Heart left ventricle (tissue), 13 donors: ENCODE data around the gene ZNF92.

Experiments
- POLR2A ChIP-seq, 2 donors: fragments of 450-650 bp; IDR thresholded peaks; one replicate each; pipeline ENCODE4 v1.6.1; 2017; ENCODE audit warnings: antibody characterized with exemption in 2 of 2, mild to moderate bottlenecking in 2 of 2, moderate library complexity in 2 of 2
- TF ChIP-seq, protein P1 (sequence below), 12 donors: fragments of 200-600 bp; sonication (generic) in 4 of 12; IDR thresholded peaks; one replicate each; pipeline versions ENCODE4 v1.5.0 to v1.8.0; 2018 to 2022; ENCODE audit warnings: antibody characterized with exemption in 12 of 12, mild to moderate bottlenecking in 5 of 12
- donor health status: ischemic (EF 13 %, LVEDD 7.1; RV severe dilation, severe dysfunction).
- donor health status: DM: no; HTN: yes; CAD: no.
- donor health status: DM: no; HTN: no; CAD: no.
- donor health status: ischemic (EF 25% LVEDD 6.9; RV normal size, moderate dysfunction).
- donor health status: ischemic (EF 25% LVEDD 5.7; RV mildly dilated, moderate dysfunction).
- donor health status: ischemic (EF 35%, LVEDD 5.7; RV mildly dilated, moderate dysfunction).
- donor health status: nonischemic (EF 11% LVEDD 7.7; RV severe dilation, severe dysfunction).
- donor health status: DM: yes; HTN: yes; CAD: no.
- donor health status: PGD.
- donor health status: ischemic (EF 29% LVEDD 5.4; RV normal size, mild dysfunction).
- donor health status: nonischemic (EF 23%, LVEDD 6.1; RV moderate dilation, normal function).

GRCh38 chr7:65441010-65441409 is 67.4 kb downstream of the ZNF92 start:
- TF ChIP-seq, protein P1, sequence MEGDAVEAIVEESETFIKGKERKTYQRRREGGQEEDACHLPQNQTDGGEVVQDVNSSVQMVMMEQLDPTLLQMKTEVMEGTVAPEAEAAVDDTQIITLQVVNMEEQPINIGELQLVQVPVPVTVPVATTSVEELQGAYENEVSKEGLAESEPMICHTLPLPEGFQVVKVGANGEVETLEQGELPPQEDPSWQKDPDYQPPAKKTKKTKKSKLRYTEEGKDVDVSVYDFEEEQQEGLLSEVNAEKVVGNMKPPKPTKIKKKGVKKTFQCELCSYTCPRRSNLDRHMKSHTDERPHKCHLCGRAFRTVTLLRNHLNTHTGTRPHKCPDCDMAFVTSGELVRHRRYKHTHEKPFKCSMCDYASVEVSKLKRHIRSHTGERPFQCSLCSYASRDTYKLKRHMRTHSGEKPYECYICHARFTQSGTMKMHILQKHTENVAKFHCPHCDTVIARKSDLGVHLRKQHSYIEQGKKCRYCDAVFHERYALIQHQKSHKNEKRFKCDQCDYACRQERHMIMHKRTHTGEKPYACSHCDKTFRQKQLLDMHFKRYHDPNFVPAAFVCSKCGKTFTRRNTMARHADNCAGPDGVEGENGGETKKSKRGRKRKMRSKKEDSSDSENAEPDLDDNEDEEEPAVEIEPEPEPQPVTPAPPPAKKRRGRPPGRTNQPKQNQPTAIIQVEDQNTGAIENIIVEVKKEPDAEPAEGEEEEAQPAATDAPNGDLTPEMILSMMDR (IDR thresholded peaks at IDR 0.05) = no peak
- no peak for TF ChIP-seq POLR2A (IDR thresholded peaks at IDR 0.05)
